Uterus (tissue), 2 donors: ENCODE data around the gene KIF11.

Experiments
- POLR2A ChIP-seq, 2 donors: fragments of 450-650 bp; IDR thresholded peaks; one replicate each; pipeline ENCODE4 v1.6.1; 2016; ENCODE audit warnings: antibody characterized with exemption in 2 of 2, mild to moderate bottlenecking in 1 of 2, moderate library complexity in 1 of 2
- TF ChIP-seq, protein P1 (sequence below), 4 experiments: fragments of 200-600 bp in 2 of 4; fragments of 450-650 bp in 2 of 4; sonication (generic) in 2 of 4; IDR thresholded peaks; one replicate each; pipeline ENCODE4 v1.5.1; 2016 to 2019; ENCODE audit warnings: antibody characterized with exemption in 4 of 4, mild to moderate bottlenecking in 2 of 4, moderate library complexity in 1 of 4

GRCh38 chr10:92655426-92655825 is 62.5 kb downstream of the KIF11 start:
- TF ChIP-seq, protein P1, sequence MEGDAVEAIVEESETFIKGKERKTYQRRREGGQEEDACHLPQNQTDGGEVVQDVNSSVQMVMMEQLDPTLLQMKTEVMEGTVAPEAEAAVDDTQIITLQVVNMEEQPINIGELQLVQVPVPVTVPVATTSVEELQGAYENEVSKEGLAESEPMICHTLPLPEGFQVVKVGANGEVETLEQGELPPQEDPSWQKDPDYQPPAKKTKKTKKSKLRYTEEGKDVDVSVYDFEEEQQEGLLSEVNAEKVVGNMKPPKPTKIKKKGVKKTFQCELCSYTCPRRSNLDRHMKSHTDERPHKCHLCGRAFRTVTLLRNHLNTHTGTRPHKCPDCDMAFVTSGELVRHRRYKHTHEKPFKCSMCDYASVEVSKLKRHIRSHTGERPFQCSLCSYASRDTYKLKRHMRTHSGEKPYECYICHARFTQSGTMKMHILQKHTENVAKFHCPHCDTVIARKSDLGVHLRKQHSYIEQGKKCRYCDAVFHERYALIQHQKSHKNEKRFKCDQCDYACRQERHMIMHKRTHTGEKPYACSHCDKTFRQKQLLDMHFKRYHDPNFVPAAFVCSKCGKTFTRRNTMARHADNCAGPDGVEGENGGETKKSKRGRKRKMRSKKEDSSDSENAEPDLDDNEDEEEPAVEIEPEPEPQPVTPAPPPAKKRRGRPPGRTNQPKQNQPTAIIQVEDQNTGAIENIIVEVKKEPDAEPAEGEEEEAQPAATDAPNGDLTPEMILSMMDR (IDR thresholded peaks at IDR 0.05), result no peak
- TF ChIP-seq POLR2A (IDR thresholded peaks at IDR 0.05), result no peak
